SK-N-SH (cell line): Measurements from ENCODE around the gene WNT3. TPM values are rescaled to one million over a fixed set of nuclear protein-coding genes. Genes with fewer than 3 reads are reported as not detected.

ENCODE experiments used
- CTCF ChIA-PET: fragments of 300-600, 350-600 bp; formaldehyde crosslinking; extraction: SDS; loops from one replicate; lab custom pipeline; 2021; lab: Yijun Ruan, JAX
- POLR2A ChIA-PET: fragments of 350-600 bp; sonication (Branson Sonifier 250); formaldehyde crosslinking; extraction: SDS; loops from one replicate; lab custom pipeline; 2020; ENCODE audit warnings: antibody characterized with exemption, inconsistent platforms; lab: Yijun Ruan, JAX
- DNase-seq: peaks from one replicate; pipeline ENCODE4 v3.0.0; 2012
- H2AFZ ChIP-seq: fragments of 200-600 bp; sonication (generic); 2 replicates; pipeline ENCODE4 v1.8.1; 2016; ENCODE audit warnings: antibody characterized with exemption, mild to moderate bottlenecking, low read depth
- H3F3A ChIP-seq: fragments of 200-600 bp; sonication (generic); replicated peaks from 2 replicates; pipeline ENCODE3; 2016; ENCODE audit warnings: antibody characterized with exemption, mild to moderate bottlenecking; ENCODE audit not compliant: insufficient read depth
- H3K27ac ChIP-seq, 2 experiments: fragments of 200-500 bp in 1 of 2; fragments of 200-600 bp in 1 of 2; sonication (Bioruptor generic) in 1 of 2; sonication (generic), shearing (Covaris generic) in 1 of 2; 2 replicates each; pipeline versions ENCODE4 v1.5.1 to v1.6.1; 2014 to 2016; ENCODE audit warnings: low read depth in 2 of 2, inconsistent platforms in 1 of 2, low read length in 1 of 2, mild to moderate bottlenecking in 1 of 2, mixed read lengths in 1 of 2
- H3K27me3 ChIP-seq: fragments of 200-600 bp; sonication (generic), shearing (Covaris generic); 2 replicates; pipeline ENCODE4 v1.6.1; 2016; ENCODE audit warnings: mixed run types; ENCODE audit not compliant: insufficient read depth
- H3K36me3 ChIP-seq, 2 experiments: fragments of 200-500 bp in 1 of 2; fragments of 200-600 bp in 1 of 2; sonication (Bioruptor generic) in 1 of 2; sonication (generic) in 1 of 2; replicated peaks in 1 of 2; 2 replicates each; pipeline versions ENCODE3 to v1.5.1; 2014 to 2016; ENCODE audit warnings: low read length in 1 of 2, mild to moderate bottlenecking in 1 of 2; ENCODE audit not compliant: insufficient read depth in 2 of 2, control insufficient read depth in 1 of 2
- H3K4me1 ChIP-seq, 2 experiments: fragments of 200-500 bp in 1 of 2; fragments of 200-600 bp in 1 of 2; sonication (Bioruptor generic) in 1 of 2; sonication (generic), shearing (Covaris generic) in 1 of 2; 2 replicates each; pipeline versions ENCODE4 v1.5.1 to v1.6.1; 2014 to 2016; ENCODE audit warnings: low read depth in 1 of 2, low read length in 1 of 2, mixed run types in 1 of 2; ENCODE audit not compliant: insufficient read depth in 2 of 2, control insufficient read depth in 1 of 2
- H3K4me2 ChIP-seq: fragments of 200-600 bp; sonication (generic), shearing (Covaris generic); 2 replicates; pipeline ENCODE4 v1.6.1; 2017; ENCODE audit warnings: mixed run types
- H3K4me3 ChIP-seq, 2 experiments: fragments of 200-500 bp in 1 of 2; fragments of 200-600 bp in 1 of 2; sonication (Bioruptor generic) in 1 of 2; sonication (generic), shearing (Covaris generic) in 1 of 2; 2 replicates each; pipeline versions ENCODE4 v1.5.1 to v1.8.1; 2014 to 2016; ENCODE audit warnings: low read depth in 2 of 2, inconsistent platforms in 1 of 2, low read length in 1 of 2, mild to moderate bottlenecking in 1 of 2, mixed read lengths in 1 of 2, moderate library complexity in 1 of 2
- H3K79me2 ChIP-seq: fragments of 200-600 bp; sonication (generic); 2 replicates; pipeline ENCODE4 v1.8.1; 2017; ENCODE audit warnings: mild to moderate bottlenecking; ENCODE audit not compliant: insufficient read depth
- H3K9ac ChIP-seq: fragments of 200-600 bp; sonication (generic); 2 replicates; pipeline ENCODE4 v1.6.1; 2017; ENCODE audit warnings: mixed run types
- H3K9me2 ChIP-seq: fragments of 200-600 bp; sonication (generic); 2 replicates; pipeline ENCODE4 v1.6.1; 2017; ENCODE audit warnings: mixed run types
- H3K9me3 ChIP-seq: fragments of 200-600 bp; sonication (generic); 2 replicates; pipeline ENCODE4 v1.6.1; 2017; ENCODE audit warnings: mixed run types, mild to moderate bottlenecking, moderate library complexity
- H4K20me1 ChIP-seq: fragments of 200-600 bp; sonication (generic); 2 replicates; pipeline ENCODE4 v1.6.1; 2017; ENCODE audit warnings: mild to moderate bottlenecking, mixed run types; ENCODE audit not compliant: insufficient read depth
- EP300 ChIP-seq, 2 experiments: IDR thresholded peaks; 2 replicates each; pipeline versions ENCODE4 v1.4.0 to v1.6.1; 2012; ENCODE audit warnings: borderline replicate concordance in 1 of 2, low read depth in 1 of 2, low read length in 1 of 2
- FOXM1 ChIP-seq: IDR thresholded peaks from 2 replicates; pipeline ENCODE4 v1.4.0; 2012; ENCODE audit warnings: low read depth, mild to moderate bottlenecking
- GABPA ChIP-seq: IDR thresholded peaks from 2 replicates; pipeline ENCODE4 v1.4.0; 2012; ENCODE audit warnings: low read depth, mild to moderate bottlenecking
- GATA2 ChIP-seq: sonication (generic); formaldehyde crosslinking; IDR thresholded peaks from 2 replicates; pipeline ENCODE4 v1.5.0; 2020; ENCODE audit warnings: mild to moderate bottlenecking, missing genetic modification reagents
- MEF2A ChIP-seq: IDR thresholded peaks from 2 replicates; pipeline ENCODE4 v1.4.0; 2012; ENCODE audit warnings: low read depth, borderline replicate concordance
- NRF1 ChIP-seq: IDR thresholded peaks from 2 replicates; pipeline ENCODE4 v1.6.1; 2012; ENCODE audit warnings: low read depth, mild to moderate bottlenecking, low read length
- POLR2AphosphoS5 ChIP-seq: IDR thresholded peaks from 2 replicates; pipeline ENCODE4 v1.6.1; 2012; ENCODE audit warnings: low read depth, low read length
- RAD21 ChIP-seq: IDR thresholded peaks from 2 replicates; pipeline ENCODE4 v1.6.1; 2012; ENCODE audit warnings: mild to moderate bottlenecking, low read length
- RFX5 ChIP-seq: IDR thresholded peaks from 2 replicates; pipeline ENCODE4 v1.6.1; 2012; ENCODE audit warnings: mild to moderate bottlenecking, improper control_type of control experiment, low read length
- RXRA ChIP-seq: IDR thresholded peaks from 2 replicates; pipeline ENCODE4 v1.4.0; 2012; ENCODE audit warnings: low read depth, mild to moderate bottlenecking, borderline replicate concordance
- SIN3A ChIP-seq: IDR thresholded peaks from 2 replicates; pipeline ENCODE4 v1.6.1; 2012; ENCODE audit warnings: low read depth, mild to moderate bottlenecking, low read length, moderate library complexity, borderline replicate concordance
- TEAD4 ChIP-seq: IDR thresholded peaks from 2 replicates; pipeline ENCODE4 v1.4.0; 2012; ENCODE audit warnings: mild to moderate bottlenecking, borderline replicate concordance; ENCODE audit not compliant: insufficient read depth
- WGBS: methylation state at CpG from one replicate; pipeline ENCODE4 v1.1.6; 2017; ENCODE audit warnings: low lambda C conversion rate; 5-methylcytosine and 5-hydroxymethylcytosine counted together
- polyA plus RNA-seq, 3 experiments: library from polyadenylated mRNA; depleted of rRNA; stranded (reverse); fragments of >200 nt; gene quantifications; 2 replicates each; pipeline ENCODE4 v1.2.3, GENCODE V29; 2012
- TF ChIP-seq, protein P1 (sequence below): IDR thresholded peaks from 2 replicates; pipeline ENCODE4 v1.4.0; 2012; ENCODE audit warnings: low read depth, borderline replicate concordance
- TF ChIP-seq, protein P2 (sequence below): IDR thresholded peaks from 2 replicates; pipeline ENCODE4; 2012
- TF ChIP-seq, protein P3 (sequence below): fragments of 150-350 bp; IDR thresholded peaks from 2 replicates; pipeline ENCODE4 v1.6.1; 2017; ENCODE audit warnings: antibody characterized with exemption, low read length, low read depth, borderline replicate concordance

Gene WNT3
- polyA plus RNA-seq, 1 of the 3 experiments (the other 2 are of a cell fraction) = 5.3 TPM

DNA sequence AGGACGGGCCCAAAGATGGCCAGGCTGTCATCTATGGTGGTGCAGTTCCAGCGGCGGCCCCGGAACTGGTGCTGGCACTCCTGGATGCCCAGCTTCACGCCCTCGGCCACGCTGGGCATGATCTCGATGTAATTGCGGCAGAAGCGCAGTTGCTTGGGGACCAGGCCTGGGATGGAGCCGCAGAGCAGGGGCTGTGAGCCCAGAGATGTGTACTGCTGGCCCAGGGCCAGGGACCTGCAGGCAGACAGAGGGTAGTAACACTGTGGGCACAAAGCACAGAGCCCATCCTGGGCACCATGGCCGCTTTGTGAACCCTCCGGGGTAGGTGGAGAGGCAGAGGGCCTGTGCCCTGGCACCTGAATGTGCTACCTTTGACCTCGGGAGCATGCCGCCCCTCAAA is 44.8 kb downstream of the WNT3 start:
- ChIA-PET POLR2A (no interaction called here), CTCF (interaction anchor here (1.1 to 2.1 kb wide), 4 partner anchors 8 to 62 kb away, joined by 3 to 8 read pairs (median 6); no protein-coding TSS in a partner anchor)
- TF ChIP-seq SIN3A (no peak), GATA2 (CRISPR knock-in tag) (no peak), POLR2AphosphoS5 (no peak), TEAD4 (no peak), GABPA (no peak), NRF1 (no peak), RFX5 (no peak)
- TF ChIP-seq, protein P1, sequence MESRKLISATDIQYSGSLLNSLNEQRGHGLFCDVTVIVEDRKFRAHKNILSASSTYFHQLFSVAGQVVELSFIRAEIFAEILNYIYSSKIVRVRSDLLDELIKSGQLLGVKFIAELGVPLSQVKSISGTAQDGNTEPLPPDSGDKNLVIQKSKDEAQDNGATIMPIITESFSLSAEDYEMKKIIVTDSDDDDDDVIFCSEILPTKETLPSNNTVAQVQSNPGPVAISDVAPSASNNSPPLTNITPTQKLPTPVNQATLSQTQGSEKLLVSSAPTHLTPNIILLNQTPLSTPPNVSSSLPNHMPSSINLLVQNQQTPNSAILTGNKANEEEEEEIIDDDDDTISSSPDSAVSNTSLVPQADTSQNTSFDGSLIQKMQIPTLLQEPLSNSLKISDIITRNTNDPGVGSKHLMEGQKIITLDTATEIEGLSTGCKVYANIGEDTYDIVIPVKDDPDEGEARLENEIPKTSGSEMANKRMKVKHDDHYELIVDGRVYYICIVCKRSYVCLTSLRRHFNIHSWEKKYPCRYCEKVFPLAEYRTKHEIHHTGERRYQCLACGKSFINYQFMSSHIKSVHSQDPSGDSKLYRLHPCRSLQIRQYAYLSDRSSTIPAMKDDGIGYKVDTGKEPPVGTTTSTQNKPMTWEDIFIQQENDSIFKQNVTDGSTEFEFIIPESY = no peak
- TF ChIP-seq, protein P2, sequence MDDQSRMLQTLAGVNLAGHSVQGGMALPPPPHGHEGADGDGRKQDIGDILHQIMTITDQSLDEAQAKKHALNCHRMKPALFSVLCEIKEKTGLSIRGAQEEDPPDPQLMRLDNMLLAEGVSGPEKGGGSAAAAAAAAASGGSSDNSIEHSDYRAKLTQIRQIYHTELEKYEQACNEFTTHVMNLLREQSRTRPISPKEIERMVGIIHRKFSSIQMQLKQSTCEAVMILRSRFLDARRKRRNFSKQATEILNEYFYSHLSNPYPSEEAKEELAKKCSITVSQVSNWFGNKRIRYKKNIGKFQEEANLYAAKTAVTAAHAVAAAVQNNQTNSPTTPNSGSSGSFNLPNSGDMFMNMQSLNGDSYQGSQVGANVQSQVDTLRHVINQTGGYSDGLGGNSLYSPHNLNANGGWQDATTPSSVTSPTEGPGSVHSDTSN = no peak
- peaks cover 0 to 20% of the 10 kb centered on the region in 2 experiments; a peak in 1 of 4 replicates for H3K4me1 ChIP-seq
- no peak overlapping the region for H2AFZ ChIP-seq
- H3K4me3 ChIP-seq = no peak overlapping the region
- H3K27ac ChIP-seq = no peak overlapping the region
- H3F3A ChIP-seq = peaks cover 4% of the 10 kb centered on the region
- H3K9me3 ChIP-seq = no peaks in the 10 kb centered on the region
- H3K27me3 ChIP-seq = no peaks in the 10 kb centered on the region
- H3K79me2 ChIP-seq = no peaks in the 10 kb centered on the region
- H3K9ac ChIP-seq = no peak overlapping the region
- no peak for DNase-seq
- no peak overlapping the region for H3K4me2 ChIP-seq
- no peaks in the 10 kb centered on the region for H3K36me3 ChIP-seq
- no peaks in the 10 kb centered on the region for H3K9me2 ChIP-seq
- no peaks in the 10 kb centered on the region for H4K20me1 ChIP-seq
- WGBS = 94% methylated on average over 13 of the region's 15 CpGs

GRCh38 chr17:46773221-46773605 is 45.3 kb downstream of the WNT3 start:
- no peaks in the 10 kb centered on the region for H3K79me2 ChIP-seq
- DNase-seq = no peak
- H3K36me3 ChIP-seq = no peaks in the 10 kb centered on the region
- no peak overlapping the region for H2AFZ ChIP-seq
- ChIA-PET POLR2A (no interaction called here), CTCF (interaction anchor here (1.2 to 1.7 kb wide), 3 partner anchors 8 to 68 kb away, joined by 3 to 7 read pairs (median 6); no protein-coding TSS in a partner anchor)
- no peak overlapping the region for H3K4me2 ChIP-seq
- 100% methylated on average over 3 of the region's 6 CpGs for WGBS
- TF ChIP-seq RAD21 (no peak), FOXM1 (no peak), NRF1 (no peak), GATA2 (CRISPR knock-in tag) (no peak), MEF2A (no peak), EP300 (IDR thresholded peaks at IDR 0.05; ENCODE audit: borderline replicate concordance in 1 of 2, low read depth in 1 of 2, low read length in 1 of 2) (no peak), RXRA (no peak), RFX5 (no peak), GABPA (no peak)
- TF ChIP-seq, protein P3, sequence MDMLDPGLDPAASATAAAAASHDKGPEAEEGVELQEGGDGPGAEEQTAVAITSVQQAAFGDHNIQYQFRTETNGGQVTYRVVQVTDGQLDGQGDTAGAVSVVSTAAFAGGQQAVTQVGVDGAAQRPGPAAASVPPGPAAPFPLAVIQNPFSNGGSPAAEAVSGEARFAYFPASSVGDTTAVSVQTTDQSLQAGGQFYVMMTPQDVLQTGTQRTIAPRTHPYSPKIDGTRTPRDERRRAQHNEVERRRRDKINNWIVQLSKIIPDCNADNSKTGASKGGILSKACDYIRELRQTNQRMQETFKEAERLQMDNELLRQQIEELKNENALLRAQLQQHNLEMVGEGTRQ = no peak
- H3K27me3 ChIP-seq = no peaks in the 10 kb centered on the region
- no peaks in the 10 kb centered on the region for H3K9me2 ChIP-seq
- no peak overlapping the region for H3K4me3 ChIP-seq
- H3K9ac ChIP-seq = no peak overlapping the region
- H3K27ac ChIP-seq = no peak overlapping the region
- no peaks in the 10 kb centered on the region for H3K9me3 ChIP-seq
- peaks cover 0 to 20% of the 10 kb centered on the region in 2 experiments; a peak in 1 of 4 replicates for H3K4me1 ChIP-seq
- H4K20me1 ChIP-seq = no peaks in the 10 kb centered on the region
- peaks cover 4% of the 10 kb centered on the region for H3F3A ChIP-seq
